Femur (tissue), 1 donor: Measurements from ENCODE around the gene PCNT.
"Not testable (repeated sequence)": the region's sequence is repeated elsewhere in the genome, so short reads cannot be mapped to it uniquely, and the experiment has no call there.

Source experiments
- DNase-seq: peaks from one replicate; pipeline ENCODE4 v3.0.0-alpha.2; 2017

PCNT gene

DNA sequence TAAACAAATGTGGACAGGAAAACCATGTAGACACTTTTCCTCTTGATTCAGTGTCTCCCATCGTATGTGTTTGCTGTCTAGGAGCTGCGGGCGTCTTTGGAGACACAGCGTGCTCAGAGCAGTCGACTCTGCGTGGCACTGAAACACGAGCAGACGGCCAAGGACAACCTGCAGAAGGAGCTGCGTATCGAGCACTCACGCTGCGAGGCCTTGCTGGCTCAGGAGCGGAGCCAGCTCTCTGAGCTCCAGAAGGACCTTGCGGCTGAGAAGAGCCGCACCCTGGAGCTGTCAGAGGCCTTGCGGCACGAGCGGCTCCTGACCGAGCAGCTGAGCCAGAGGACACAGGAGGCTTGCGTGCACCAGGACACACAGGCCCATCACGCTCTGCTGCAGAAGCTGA lies 107.5 kb downstream of the PCNT start:
- DNase-seq, result no peak

DNA sequence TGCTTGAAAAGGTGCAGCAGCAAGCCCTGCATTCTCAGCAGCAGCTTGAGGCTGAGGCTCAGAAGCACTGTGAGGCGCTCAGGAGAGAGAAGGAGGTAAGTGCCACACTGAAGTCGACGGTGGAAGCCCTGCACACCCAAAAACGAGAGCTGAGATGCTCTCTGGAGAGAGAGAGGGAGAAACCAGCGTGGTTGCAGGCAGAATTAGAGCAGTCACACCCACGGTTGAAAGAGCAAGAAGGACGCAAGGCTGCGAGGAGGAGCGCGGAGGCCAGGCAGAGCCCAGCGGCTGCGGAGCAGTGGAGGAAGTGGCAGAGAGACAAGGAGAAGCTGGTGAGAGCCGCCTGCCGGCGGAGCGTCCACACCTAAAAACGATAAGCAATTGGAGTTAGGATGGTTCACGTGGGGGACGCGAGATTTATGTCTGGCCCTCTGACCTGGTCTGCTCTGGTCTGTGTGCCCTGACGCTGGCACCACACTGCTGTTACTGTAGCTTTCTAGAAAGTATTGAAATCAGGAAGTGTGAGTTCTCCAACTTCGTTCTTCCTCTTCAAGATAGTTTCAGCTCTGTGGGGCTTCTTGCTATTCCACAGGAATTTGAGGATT lies 108.0 kb downstream of the PCNT start:
- no peak for DNase-seq

GRCh38 chr21:46433116-46433515 lies 109.2 kb downstream of the PCNT start:
- DNase-seq, result not testable (repeated sequence)

DNA sequence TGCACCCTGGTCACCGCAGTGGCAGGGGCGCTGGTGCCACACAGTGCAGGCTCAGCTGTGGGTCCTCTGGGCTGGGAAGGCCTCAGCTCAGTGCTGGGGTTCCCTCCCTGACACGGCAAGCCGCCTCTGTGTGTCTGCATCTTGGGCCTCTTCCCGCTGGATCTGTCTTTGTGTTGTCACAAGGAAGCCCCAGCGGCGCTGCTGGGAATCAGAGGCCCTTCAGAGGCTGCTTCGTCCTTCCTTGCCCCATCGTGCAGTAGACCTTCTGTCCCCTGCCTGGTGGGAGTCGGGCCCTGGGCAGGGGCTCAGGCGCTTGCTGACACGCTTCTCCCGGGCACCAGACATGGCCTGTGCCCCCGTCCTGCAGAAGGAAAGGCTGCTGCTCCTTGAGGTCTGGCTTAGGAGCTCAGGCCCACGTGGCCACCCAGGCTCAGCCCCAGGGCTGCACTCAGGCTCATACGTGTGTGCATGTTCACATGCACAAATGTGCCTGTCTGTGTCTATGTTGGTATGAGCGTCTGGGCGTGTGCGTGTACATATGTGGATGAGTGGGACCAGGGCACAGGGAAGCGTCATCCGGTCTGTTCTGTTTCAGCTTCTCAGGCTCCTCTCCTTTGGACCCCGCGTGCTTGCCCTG lies 110.5 kb downstream of the PCNT start:
- no peak for DNase-seq

GRCh38 chr21:46435786-46436227 lies 111.9 kb downstream of the PCNT start:
- DNase-seq, result no peak

DNA sequence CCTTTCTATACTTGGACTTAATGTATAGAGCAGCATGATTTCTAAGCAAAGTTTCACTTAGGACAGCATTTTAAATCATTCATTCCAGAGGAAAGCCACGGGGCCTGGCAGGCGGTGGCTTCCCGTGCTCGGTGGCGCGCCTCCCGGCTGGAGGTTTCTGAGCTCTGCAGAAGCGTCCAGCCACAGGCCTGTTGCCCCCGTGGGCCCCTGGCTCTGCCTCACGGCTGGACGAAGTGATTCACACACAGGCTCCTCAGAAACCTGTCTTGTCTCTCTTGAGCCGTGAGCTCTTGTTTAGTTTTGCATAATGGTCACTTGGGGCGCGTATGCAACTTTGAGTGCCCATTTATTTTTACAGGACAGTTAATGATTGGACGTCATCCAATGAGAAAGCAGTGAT lies 112.7 kb downstream of the PCNT start:
- DNase-seq, result no peak

DNA sequence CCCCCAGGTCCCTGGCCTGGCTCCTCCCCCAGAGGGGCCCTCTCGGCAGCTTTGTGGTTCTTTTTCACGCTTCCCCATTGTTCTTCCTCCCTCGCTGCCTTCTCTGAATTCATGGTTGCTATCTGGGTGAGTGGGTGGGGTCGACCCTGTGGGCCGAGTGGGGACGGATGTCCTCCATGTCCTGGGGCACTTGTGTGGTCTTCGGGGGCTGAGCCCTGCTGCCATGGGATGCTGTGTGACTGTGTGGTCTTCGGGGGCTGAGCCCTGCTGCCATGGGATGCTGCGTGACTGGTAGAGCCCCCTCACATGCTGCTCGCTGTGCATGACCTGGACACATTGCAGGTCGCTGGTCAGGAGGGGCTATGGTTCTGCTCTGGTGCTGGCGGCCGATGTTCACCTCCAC lies 113.1 kb downstream of the PCNT start:
- no peak for DNase-seq

DNA sequence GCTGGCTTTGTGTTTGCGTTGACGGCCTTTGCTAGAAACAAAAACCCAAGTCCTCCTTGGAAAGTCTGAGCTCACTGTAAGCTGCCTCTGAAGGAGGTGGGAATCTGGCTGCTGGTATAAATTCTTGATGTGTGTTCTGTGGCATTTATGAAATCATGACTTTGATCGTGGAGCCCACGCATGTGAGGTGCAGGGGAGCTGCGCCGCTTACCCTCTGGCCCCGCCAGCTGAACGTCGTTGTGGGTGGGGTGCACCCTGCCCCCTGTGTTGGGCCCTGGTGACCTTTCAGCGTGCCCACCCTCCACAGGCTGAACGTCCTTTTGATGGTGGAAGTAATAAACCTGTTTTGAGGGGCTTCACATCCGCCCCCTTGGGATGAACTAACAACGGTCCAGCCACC lies 113.6 kb downstream of the PCNT start:
- DNase-seq, result no peak

- DNase-seq, result no peak
These were observed 114.3 kb downstream of the PCNT start for GRCh38 chr21:46438241-46438640.

- DNase-seq, result no peak
These were observed 116.0 kb downstream of the PCNT start for GRCh38 chr21:46439906-46440305.

GRCh38 chr21:46441331-46441730 lies 117.4 kb downstream of the PCNT start:
- no peak for DNase-seq

DNA sequence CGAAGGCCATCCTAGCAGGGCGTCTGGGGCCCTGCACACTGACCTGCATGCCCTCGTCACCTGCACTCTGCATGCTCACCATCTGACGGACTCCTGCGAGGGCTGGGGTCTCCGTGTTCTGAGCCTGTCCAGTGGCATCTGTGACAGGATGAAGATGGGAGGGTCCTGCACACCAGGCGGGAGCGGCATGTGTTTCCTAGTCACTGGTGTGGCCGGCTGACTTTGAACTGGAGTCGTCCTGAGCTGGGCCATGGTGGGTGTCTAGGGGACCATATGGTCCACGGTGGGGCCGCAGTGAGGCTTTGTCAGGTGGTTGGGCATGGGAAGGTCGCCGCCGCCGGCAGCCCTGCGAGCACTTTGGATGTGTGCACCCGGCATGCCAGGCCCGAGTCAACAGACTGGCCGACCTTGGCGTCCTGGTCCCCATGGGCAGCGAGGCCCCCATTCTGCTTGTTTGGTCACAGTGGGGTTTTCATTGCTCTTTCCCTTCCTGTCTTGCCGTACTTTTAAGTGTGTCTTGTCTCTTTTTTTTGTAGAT lies 118.1 kb downstream of the PCNT start:
- DNase-seq, result no peak

- DNase-seq, result no peak
These were observed 119.0 kb downstream of the PCNT start for GRCh38 chr21:46442938-46443337.

GRCh38 chr21:46443910-46444309 lies 120.0 kb downstream of the PCNT start:
- DNase-seq, result no peak

DNA sequence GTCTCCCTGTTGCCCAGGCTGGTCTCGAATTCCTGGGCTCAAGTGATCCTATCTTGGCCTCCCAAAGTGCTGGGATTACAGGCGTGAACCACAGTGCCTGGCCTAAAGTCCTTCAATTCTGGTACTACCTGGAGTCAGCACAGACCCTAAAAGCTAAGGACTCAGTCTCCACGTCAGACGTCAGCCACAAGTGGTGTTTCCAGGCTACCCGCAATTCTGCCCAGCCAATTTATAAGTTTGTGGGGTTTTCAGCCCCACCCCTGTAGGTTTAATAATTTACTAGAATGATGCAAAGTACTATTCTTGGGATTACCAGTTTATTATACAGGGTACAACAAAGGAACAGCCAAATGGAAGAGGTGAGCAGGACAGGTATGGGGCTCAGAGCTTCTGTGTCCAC lies 124.2 kb downstream of the PCNT start:
- no peak for DNase-seq

DNA sequence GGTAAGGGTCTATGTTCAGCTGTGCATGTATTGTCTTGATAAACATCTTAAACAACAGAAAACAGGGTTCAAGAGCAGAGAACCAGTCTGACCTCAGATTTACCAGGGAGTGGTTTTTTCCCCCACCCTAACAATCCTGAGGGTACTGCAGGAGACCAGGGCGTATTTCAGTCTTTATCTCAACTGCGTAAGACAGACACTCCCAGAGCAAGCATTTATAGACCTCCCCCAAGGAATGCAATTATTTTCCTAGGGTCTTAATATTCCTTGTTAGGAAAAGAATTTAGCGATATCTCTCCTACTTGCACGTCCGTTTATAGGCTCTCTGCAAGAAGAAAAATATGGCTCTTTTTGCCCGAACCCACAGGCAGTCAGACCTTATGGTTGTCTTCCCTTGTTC lies 124.9 kb downstream of the PCNT start:
- DNase-seq, result not testable (repeated sequence)

DNA sequence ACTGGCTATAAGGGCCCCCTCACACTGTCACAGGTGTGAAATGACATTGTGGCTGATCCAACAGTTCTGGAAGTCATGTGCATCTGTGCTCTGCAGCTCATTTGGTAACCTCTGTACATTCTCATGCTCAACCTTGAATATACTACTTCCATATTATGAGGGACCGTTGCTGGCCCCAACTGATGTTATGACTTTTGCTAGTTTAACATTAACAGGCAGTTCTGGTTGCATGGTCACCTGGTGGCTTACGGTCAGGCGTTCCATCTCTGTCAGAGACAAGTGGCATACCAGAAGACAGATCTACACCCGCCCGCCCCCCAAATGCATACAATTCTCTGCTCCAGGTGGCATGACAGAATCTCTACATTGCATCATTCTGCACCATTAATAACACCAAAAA lies 128.8 kb downstream of the PCNT start:
- no peak for DNase-seq

GRCh38 chr21:46454142-46454541 lies 130.2 kb downstream of the PCNT start:
- no peak for DNase-seq

DNA sequence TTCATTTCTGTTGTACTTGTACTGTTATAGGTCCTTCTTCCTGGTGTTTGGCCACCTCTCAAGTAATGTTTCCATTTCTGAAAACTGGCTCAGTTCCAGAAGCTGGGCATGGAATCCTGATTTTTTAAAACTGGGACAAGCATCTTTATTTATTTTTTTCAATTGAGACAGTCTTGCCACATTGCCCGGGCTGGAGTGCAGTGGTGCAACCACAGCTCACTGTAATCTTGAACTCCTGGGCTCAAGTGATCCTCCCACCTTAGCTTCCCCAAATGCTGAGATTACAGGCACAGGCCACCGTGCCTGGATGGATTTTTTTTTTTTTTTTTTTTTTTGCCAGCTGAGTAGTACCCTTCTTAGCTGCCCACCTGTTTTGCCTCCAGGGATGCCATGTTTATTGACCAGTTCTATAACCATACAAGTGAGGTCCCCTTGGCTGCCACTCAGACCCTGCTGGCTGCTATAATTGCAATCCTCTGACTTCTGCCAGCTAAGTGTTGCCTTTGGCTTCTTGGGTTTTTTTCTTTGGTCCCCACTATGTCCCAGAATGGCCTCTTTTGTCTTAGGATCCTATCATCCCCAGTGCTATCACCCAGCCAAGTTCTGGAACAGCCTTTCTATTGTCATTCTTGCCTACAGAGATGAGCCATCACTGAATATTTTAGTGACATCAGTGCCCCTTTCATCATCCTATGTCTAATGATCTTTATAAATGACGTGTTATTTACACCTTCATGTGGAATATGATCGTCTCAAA lies 130.9 kb downstream of the PCNT start:
- DNase-seq, result no peak

DNA sequence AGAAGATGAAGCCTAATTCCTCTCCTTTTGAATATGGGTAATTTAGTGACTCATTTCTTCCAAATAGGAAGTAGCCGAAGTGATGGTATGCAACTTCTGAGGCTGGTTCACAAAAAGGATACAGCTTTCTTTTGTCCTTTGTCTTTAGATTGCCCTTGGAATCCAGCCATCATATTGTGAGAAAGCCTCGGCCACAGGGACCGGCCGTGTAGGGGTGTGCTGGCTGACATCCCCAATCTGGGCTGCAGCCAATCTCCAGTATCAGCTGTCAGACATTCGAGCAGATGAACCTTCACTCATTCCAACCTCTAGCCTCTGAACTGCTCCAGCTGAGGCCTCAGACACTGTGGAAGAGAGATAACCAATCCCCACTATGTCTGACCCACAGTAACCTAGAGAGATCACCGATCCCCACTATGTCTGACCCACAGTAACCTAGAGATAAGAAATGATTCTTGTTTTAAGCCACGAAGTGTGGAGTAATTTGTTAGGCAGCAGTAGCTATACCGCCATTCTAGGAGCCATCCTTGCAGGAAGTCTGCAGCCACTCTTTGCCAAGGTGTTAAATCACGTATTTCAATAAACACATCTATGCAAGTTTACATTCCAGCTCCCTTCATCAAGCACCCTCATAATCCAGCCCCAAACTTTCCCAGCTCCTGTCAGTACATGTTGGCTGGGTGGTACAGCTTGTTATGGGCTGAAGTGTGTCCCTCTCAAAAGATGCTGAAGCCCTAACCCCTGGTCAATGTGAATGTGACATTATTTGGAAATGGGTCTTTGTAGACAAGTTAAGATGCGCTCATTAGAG lies 131.8 kb downstream of the PCNT start:
- DNase-seq, result peak; percentile 47

GRCh38 chr21:46456750-46457149 lies 132.8 kb downstream of the PCNT start:
- DNase-seq, result no peak

- DNase-seq, result peak; percentile 47
These were observed 133.9 kb downstream of the PCNT start for GRCh38 chr21:46457801-46458314.
